ENCODE measurements around the gene CSF3R.

GRCh38 chr1:36446271-36446670 is 36.4 kb downstream of the CSF3R start:
- no peak for TF ChIP-seq GATA2 (IDR thresholded peaks at IDR 0.05; ENCODE audit: low read depth, low read length)
- no peak for TF ChIP-seq GATA3 (IDR thresholded peaks at IDR 0.05; ENCODE audit: low read depth, low read length)

Measured in SH-SY5Y (cell line).